Karpas-422 (cell line): ENCODE results near the gene PDGFA. TPM values are rescaled to one million over a fixed set of nuclear protein-coding genes. Genes with fewer than 3 reads are reported as not detected.
"Not testable (repeated sequence)": the region's sequence is repeated elsewhere in the genome, so short reads cannot be mapped to it uniquely, and the experiment has no call there.

Experiments used
- DNase-seq: peaks from one replicate; pipeline ENCODE4 v3.0.0-alpha.2; 2015
- H2AFZ ChIP-seq: fragments of 200-600 bp; sonication (generic); 2 replicates; pipeline ENCODE4 v1.6.1; 2014; ENCODE audit warnings: antibody characterized with exemption, low read length, mixed read lengths
- H3K27ac ChIP-seq: fragments of 200-600 bp; sonication (generic); 2 replicates; pipeline ENCODE4 v1.5.1; 2014; ENCODE audit warnings: mild to moderate bottlenecking, low read length, moderate library complexity
- H3K27me3 ChIP-seq: fragments of 200-600 bp; sonication (generic); 2 replicates; pipeline ENCODE4 v1.6.1; 2014; ENCODE audit warnings: low read length, mixed read lengths
- H3K36me3 ChIP-seq: fragments of 200-600 bp; sonication (generic); 2 replicates; pipeline ENCODE4 v1.6.1; 2014; ENCODE audit warnings: low read length, mixed read lengths; ENCODE audit not compliant: insufficient read depth
- H3K4me1 ChIP-seq: fragments of 200-600 bp; sonication (generic); 2 replicates; pipeline ENCODE4 v1.6.1; 2014; ENCODE audit warnings: mild to moderate bottlenecking, low read length, mixed read lengths
- H3K4me2 ChIP-seq: fragments of 200-600 bp; sonication (generic); 2 replicates; pipeline ENCODE4 v1.6.1; 2014; ENCODE audit warnings: low read length, low read depth, mild to moderate bottlenecking; ENCODE audit not compliant: poor library complexity, severe bottlenecking
- H3K4me3 ChIP-seq: fragments of 200-600 bp; sonication (generic); 2 replicates; pipeline ENCODE4 v1.5.1; 2014; ENCODE audit warnings: mild to moderate bottlenecking, antibody characterized with exemption, low read length, mixed read lengths
- H3K79me2 ChIP-seq: fragments of 200-600 bp; sonication (generic); 2 replicates; pipeline ENCODE4 v1.6.1; 2014; ENCODE audit warnings: mild to moderate bottlenecking, low read length, mixed read lengths
- H3K9ac ChIP-seq: fragments of 200-600 bp; sonication (generic); 2 replicates; pipeline ENCODE4 v1.6.0; 2014; ENCODE audit warnings: low read length
- H3K9me2 ChIP-seq: fragments of 200-600 bp; sonication (generic), shearing (Covaris generic); replicated peaks from 2 replicates; pipeline ENCODE4 v1.6.0; 2014; ENCODE audit warnings: mild to moderate bottlenecking, low read length, moderate library complexity; ENCODE audit not compliant: insufficient read depth
- H3K9me3 ChIP-seq: fragments of 300-700, 200-600 bp; sonication (generic); 2 replicates; pipeline ENCODE4 v1.6.1; 2014; ENCODE audit warnings: low read length, mixed read lengths
- H4K20me1 ChIP-seq: fragments of 200-600 bp; sonication (generic); 2 replicates; pipeline ENCODE4 v1.6.1; 2014; ENCODE audit warnings: mild to moderate bottlenecking, antibody characterized with exemption, low read length, low read depth; ENCODE audit not compliant: insufficient read depth
- total RNA-seq: library from RNA; depleted of rRNA; stranded (reverse); fragments of >200 nt; shearing (Covaris generic); gene quantifications from 2 replicates; pipeline ENCODE4 v1.2.3, GENCODE V29; 2014; ENCODE audit warnings: low replicate concordance

The PDGFA gene
- total RNA-seq, 1 experiment from 2014 or later: 0.56 TPM

- Histone ChIP-seq H4K20me1 (no peaks in the 10 kb centered on the region), H2AFZ (no peak overlapping the region), H3K27me3 (no peaks in the 10 kb centered on the region), H3K27ac (no peak overlapping the region), H3K4me1 (no peaks in the 10 kb centered on the region), H3K9me3 (no peaks in the 10 kb centered on the region), H3K4me3 (no peak overlapping the region), H3K9me2 (no peaks in the 10 kb centered on the region), H3K9ac (no peak overlapping the region), H3K79me2 (no peaks in the 10 kb centered on the region), H3K36me3 (no peaks in the 10 kb centered on the region), H3K4me2 (no peak overlapping the region)
- no peak for DNase-seq
These were observed 34.0 kb upstream of the PDGFA start for GRCh38 chr7:553636-554111.

- no peaks in the 10 kb centered on the region for H4K20me1 ChIP-seq
- no peak for DNase-seq
These were observed 33.4 kb upstream of the PDGFA start for GRCh38 chr7:552868-553635.

GRCh38 chr7:552151-552867 lies 32.7 kb upstream of the PDGFA start:
- not testable (repeated sequence) for H3K9me3 ChIP-seq, DNase-seq, H3K36me3 ChIP-seq, H3K27me3 ChIP-seq, H3K4me2 ChIP-seq, H3K4me3 ChIP-seq, H3K79me2 ChIP-seq, H2AFZ ChIP-seq, H4K20me1 ChIP-seq, H3K4me1 ChIP-seq, H3K9me2 ChIP-seq, H3K27ac ChIP-seq, H3K9ac ChIP-seq

More at GRCh38 chr7:552868-553635, 33.4 kb upstream of the PDGFA start:
- Histone ChIP-seq H3K9me2 (no peaks in the 10 kb centered on the region), H3K27me3 (no peaks in the 10 kb centered on the region), H3K4me3 (no peak overlapping the region), H3K36me3 (no peaks in the 10 kb centered on the region), H3K4me1 (no peaks in the 10 kb centered on the region), H3K27ac (no peak overlapping the region), H3K79me2 (no peaks in the 10 kb centered on the region), H3K9ac (no peak overlapping the region), H2AFZ (no peak overlapping the region), H3K4me2 (no peak overlapping the region), H3K9me3 (no peaks in the 10 kb centered on the region)

GRCh38 chr7:551615-551970 lies 31.9 kb upstream of the PDGFA start:
- H3K4me1 ChIP-seq, H3K36me3 ChIP-seq, H3K79me2 ChIP-seq, H3K9me2 ChIP-seq, H2AFZ ChIP-seq, H3K27me3 ChIP-seq, H3K4me2 ChIP-seq, H4K20me1 ChIP-seq, H3K27ac ChIP-seq, H3K9me3 ChIP-seq, DNase-seq, H3K4me3 ChIP-seq, H3K9ac ChIP-seq: not testable (repeated sequence)

GRCh38 chr7:550881-551614 lies 31.4 kb upstream of the PDGFA start:
- no peak overlapping the region for H3K27ac ChIP-seq
- no peaks in the 10 kb centered on the region for H4K20me1 ChIP-seq
- H3K4me3 ChIP-seq: no peak overlapping the region
- H2AFZ ChIP-seq: no peak overlapping the region
- no peaks in the 10 kb centered on the region for H3K36me3 ChIP-seq
- no peaks in the 10 kb centered on the region for H3K9me3 ChIP-seq
- DNase-seq: no peak
- H3K9ac ChIP-seq: no peak overlapping the region
- H3K4me2 ChIP-seq: no peak overlapping the region
- no peaks in the 10 kb centered on the region for H3K4me1 ChIP-seq
- H3K27me3 ChIP-seq: no peaks in the 10 kb centered on the region
- no peaks in the 10 kb centered on the region for H3K9me2 ChIP-seq
- no peaks in the 10 kb centered on the region for H3K79me2 ChIP-seq

GRCh38 chr7:549891-550625 lies 30.4 kb upstream of the PDGFA start:
- Histone ChIP-seq H3K27ac (no peak overlapping the region), H3K9me2 (no peaks in the 10 kb centered on the region), H3K4me1 (no peaks in the 10 kb centered on the region), H3K27me3 (no peaks in the 10 kb centered on the region), H4K20me1 (no peaks in the 10 kb centered on the region), H3K36me3 (no peaks in the 10 kb centered on the region), H3K4me2 (no peak overlapping the region), H3K79me2 (no peaks in the 10 kb centered on the region), H2AFZ (no peak overlapping the region), H3K9me3 (no peaks in the 10 kb centered on the region), H3K9ac (no peak overlapping the region), H3K4me3 (no peak overlapping the region)
- DNase-seq: no peak

- Histone ChIP-seq H3K9me2 (no peaks in the 10 kb centered on the region), H2AFZ (no peak overlapping the region), H3K4me2 (no peak overlapping the region), H3K27ac (no peak overlapping the region), H3K79me2 (no peaks in the 10 kb centered on the region), H3K9me3 (no peaks in the 10 kb centered on the region), H3K4me1 (no peaks in the 10 kb centered on the region), H3K27me3 (no peaks in the 10 kb centered on the region), H3K9ac (no peak overlapping the region), H4K20me1 (no peaks in the 10 kb centered on the region), H3K36me3 (no peaks in the 10 kb centered on the region), H3K4me3 (no peak overlapping the region)
- DNase-seq: no peak
These were observed 29.6 kb upstream of the PDGFA start for GRCh38 chr7:549066-549890.
